Natural killer cell treated with Interleukin-12 subunit alpha and Interleukin-12 subunit beta and Interleukin-15 and Interleukin-18, amount 100 ng/mL, for 72 hours (primary cell): ENCODE data around the gene PPP1R13B. TPM values are rescaled to one million over a fixed set of nuclear protein-coding genes. Genes with fewer than 3 reads are reported as not detected.

Experiments used
- ATAC-seq, 2 donors: fragments of 150-1000 bp; cut with Tn5 transposase in 1 of 2; sonication (Bioruptor Pico), chemical (Tn5 transposase) in 1 of 2; 2 replicates each; pipeline ENCODE4 v1.10.0; 2021
- DNase-seq: peaks from one replicate; pipeline ENCODE4 v3.0.0; 2022; ENCODE audit warnings: low spot score
- H3K27ac Mint-ChIP-seq, 2 donors: 1 replicate in 1 of 2; 2 replicates in 1 of 2; pipeline ENCODE4 v1.8.0; 2022; ENCODE audit warnings: mixed read lengths in 2 of 2, mild to moderate bottlenecking in 1 of 2, moderate library complexity in 1 of 2
- H3K27me3 Mint-ChIP-seq, 2 donors: 1 replicate in 1 of 2; 2 replicates in 1 of 2; pipeline ENCODE4 v1.8.0; 2022; ENCODE audit warnings: mixed read lengths in 2 of 2
- H3K36me3 Mint-ChIP-seq: one replicate; pipeline ENCODE4 v1.8.0; 2022; ENCODE audit warnings: mixed read lengths
- H3K4me1 Mint-ChIP-seq, 2 donors: 1 replicate in 1 of 2; 2 replicates in 1 of 2; pipeline ENCODE4 v1.8.0; 2022; ENCODE audit warnings: low read depth in 2 of 2, mixed read lengths in 2 of 2, mild to moderate bottlenecking in 1 of 2
- H3K4me3 Mint-ChIP-seq: one replicate; pipeline ENCODE4 v1.8.0; 2022; ENCODE audit warnings: mixed read lengths
- H3K9me3 Mint-ChIP-seq: 2 replicates; pipeline ENCODE4 v1.8.0; 2022; ENCODE audit warnings: mixed read lengths
- total RNA-seq, 2 donors: library from RNA; stranded (reverse); gene quantifications; one replicate each; pipeline ENCODE4 v1.2.3, GENCODE V29; 2022

The PPP1R13B gene
- total RNA-seq, 2 donors from 2014 or later, result 14.4 to 25.7 TPM

DNA sequence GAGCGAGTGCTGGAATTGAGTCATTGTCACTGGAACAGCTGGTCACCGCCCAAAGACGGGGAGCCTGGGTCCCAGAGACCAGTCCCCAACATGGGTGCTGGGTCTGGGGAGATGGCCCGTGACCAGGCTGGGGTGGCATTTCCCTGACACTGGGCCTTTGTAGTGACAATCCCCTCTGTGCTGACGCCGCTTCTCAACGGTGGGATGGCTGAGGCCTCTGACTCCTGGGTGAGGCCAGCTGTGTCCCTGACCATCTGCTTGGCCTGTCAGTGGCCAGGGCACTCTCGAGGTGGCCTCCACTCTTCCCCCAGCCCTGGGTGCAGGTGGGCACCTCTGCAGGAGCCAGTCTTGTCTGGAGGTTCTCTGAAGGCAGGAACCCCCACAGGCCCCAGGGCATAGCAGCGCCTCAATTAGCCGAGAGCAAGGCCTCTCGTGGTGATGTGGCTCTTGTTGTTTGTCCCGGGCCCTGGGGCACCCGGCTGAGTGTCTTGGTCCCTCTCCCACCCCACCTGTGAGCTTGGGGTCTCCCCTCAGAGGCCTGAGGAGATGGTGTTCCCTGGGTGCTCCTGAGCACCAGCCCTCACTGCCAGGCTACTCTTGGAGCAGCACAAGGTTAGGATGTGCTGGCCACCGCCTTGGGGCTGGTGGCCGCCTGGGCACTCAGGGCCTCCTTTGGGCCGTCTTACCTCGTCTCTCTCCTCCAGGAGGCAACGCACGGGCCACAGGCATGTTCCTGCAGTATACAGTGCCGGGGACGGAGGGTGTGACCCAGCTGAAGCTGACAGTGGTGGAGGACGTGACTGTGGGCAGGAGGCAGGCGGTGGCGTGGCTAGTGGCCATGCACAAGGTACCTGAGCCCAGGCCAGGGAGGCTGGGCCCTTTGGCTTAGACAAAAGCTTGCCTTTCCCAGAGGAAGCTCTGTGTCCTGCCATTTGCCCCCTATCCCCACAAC is 115.2 kb downstream of the PPP1R13B start:
- Mint-ChIP-seq H3K4me1 (peaks cover 0 to 2% of the 10 kb centered on the region in 2 donors), H3K27me3 (no peaks in the 10 kb centered on the region), H3K36me3 (peaks cover 5% of the 10 kb centered on the region)

DNA sequence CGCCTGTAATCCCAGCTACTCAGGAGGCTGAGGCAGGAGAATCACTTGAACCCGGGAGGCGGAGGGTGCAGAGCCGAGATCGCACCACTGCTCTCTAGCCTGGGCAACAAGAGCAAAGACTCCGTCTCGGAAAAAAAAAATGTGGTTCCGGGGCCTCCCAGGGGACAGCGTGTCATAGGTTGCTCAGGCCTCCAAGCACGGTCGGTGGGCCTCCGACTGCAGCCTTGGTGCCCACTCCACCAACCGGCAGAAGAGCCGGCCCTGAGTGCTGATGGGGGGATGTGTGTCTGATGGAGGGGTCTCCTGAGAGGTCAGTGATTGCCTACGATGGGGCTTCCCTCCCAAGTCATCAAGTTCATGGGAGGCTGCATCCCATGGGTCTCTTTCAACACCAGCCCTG is 115.9 kb downstream of the PPP1R13B start:
- no peak overlapping the region for H3K27ac Mint-ChIP-seq
- ATAC-seq (no peak), DNase-seq (no peak)
- H3K27me3 Mint-ChIP-seq, result no peaks in the 10 kb centered on the region
- H3K4me1 Mint-ChIP-seq, result peaks cover 0 to 2% of the 10 kb centered on the region in 2 donors
- H3K9me3 Mint-ChIP-seq, result no peaks in the 10 kb centered on the region
- H3K36me3 Mint-ChIP-seq, result peaks cover 5% of the 10 kb centered on the region
- H3K4me3 Mint-ChIP-seq, result no peak overlapping the region

More for the DNA sequence above, 115.2 kb downstream of the PPP1R13B start:
- Mint-ChIP-seq H3K9me3 (no peaks in the 10 kb centered on the region), H3K4me3 (no peak overlapping the region), H3K27ac (no peak overlapping the region)
- DNase-seq (no peak), ATAC-seq (peak in 1 of 2 donors; percentile 4)

DNA sequence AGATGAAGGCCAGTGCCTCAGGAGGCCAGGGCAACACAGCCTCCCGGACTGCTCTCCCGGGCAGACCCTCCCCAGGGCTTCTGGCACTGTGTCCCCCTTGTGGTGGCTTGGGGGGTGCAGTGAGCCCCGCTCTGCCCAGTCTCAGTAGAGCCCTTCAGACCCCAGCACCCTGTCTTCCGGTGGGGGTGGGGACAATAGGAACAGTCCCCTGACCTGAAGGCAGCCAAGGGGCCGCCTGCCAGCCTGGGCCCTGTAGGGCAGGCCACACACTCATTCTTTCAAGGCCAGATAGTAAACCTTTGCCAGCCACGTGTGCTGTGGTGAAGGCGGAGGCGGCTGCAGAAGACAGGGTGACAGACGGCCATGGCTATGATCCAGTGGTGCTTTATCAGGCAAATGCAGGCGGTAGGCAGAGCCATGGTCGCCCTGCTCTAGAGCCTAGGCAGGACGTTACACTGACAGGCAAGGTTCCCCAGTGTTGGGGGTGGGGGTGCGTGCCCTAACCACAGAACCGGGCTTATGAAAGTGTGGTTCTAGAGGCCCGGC is 116.8 kb downstream of the PPP1R13B start:
- Mint-ChIP-seq H3K9me3 (no peaks in the 10 kb centered on the region), H3K4me3 (no peak overlapping the region), H3K36me3 (peaks cover 5% of the 10 kb centered on the region), H3K4me1 (peaks cover 0 to 2% of the 10 kb centered on the region in 2 donors), H3K27me3 (no peaks in the 10 kb centered on the region), H3K27ac (no peak overlapping the region)
- peak; percentile 15 to 20 for ATAC-seq
- DNase-seq, result no peak

DNA sequence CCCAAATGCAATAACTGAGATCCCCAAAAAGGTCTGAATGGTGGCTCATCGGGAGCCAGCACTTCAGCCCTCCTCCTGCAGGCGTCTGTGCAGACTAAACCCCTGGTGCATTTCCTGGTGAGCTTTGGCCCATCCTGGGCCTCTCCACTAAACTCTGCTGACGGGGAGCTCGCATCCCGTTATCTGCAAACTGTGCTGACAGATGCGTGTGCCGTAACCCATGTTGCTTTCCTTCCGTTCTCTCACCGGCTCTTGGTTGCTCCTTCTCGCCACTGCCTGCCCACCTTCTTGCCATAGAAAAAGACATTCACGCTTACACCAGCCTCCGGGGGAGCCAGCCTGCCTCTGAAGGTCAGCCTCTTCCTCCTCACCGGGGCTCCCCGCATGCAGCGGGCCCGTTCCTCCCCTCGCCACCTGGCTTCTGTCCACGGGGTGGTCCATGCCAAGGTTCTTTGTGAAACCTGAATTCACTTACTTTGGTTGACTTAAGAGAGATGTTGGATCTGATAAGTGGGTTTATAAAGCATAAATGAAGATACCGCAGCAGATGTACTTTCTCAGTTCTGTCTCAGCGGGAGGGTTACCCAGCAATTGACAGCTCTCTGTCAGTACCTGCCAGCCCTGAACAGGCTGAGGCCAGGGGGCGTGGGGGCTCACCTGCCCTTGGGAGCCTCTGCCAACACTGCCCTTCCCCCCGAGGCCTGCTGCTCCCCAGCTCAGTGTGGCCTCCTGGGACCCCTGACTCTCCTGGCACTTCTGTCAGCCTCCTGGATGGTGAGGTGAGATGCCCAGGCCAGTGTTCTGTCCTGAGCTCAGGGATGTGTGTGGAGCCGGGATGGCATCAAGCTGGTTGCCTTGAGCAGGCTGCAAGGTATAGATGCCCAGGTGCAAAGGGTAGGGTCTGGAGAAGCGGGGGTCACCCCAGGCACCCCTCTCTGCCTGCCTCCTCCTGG is 117.6 kb downstream of the PPP1R13B start:
- H3K4me1 Mint-ChIP-seq, result peaks cover 0 to 2% of the 10 kb centered on the region in 2 donors
- no peak overlapping the region for H3K4me3 Mint-ChIP-seq
- ATAC-seq, result peak in 1 of 2 donors; percentile 12
- peaks cover 5% of the 10 kb centered on the region for H3K36me3 Mint-ChIP-seq
- DNase-seq, result no peak
- no peaks in the 10 kb centered on the region for H3K27me3 Mint-ChIP-seq
- H3K9me3 Mint-ChIP-seq, result no peaks in the 10 kb centered on the region
- H3K27ac Mint-ChIP-seq, result no peak overlapping the region

DNA sequence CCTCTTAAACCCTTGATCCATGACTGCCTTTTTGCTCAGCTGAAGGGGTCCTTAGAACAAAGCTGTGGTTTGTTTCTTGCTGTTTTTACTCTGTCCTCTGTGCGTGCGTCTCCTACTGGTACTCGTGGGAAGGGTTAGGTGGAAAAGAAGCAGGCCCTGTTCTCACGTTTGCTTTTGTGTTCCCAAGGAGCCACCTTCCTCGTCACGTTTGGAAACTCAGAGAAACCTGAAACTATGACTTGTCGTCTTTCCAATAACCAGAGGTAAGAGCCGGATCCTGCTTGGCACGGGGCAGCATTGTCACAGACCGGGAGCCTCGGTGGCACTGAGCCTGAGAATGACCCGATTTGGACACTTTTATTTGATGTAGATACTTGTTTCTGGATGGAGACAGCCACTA is 118.7 kb downstream of the PPP1R13B start:
- H3K36me3 Mint-ChIP-seq, result peaks cover 5% of the 10 kb centered on the region

DNA sequence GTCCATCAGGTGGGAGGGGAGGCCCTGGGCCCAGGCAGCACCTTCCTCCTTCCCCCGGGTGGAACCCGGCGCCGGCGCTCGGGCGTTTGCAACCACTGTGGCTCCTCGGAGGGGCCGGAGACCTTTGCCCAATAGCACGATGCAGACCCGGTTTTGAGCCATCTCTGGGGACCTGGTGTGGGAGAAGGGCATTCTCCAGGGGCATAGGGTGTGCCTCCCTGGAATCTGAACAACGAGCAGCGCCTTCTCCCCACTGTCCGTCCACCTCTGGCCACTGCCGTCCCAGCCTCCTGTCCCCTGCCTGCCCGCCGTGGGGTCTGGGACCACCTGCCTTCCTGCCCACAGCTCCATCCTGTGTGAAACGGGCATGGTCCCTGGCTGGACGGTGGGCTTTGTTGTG is 119.2 kb downstream of the PPP1R13B start:
- peaks cover 5% of the 10 kb centered on the region for H3K36me3 Mint-ChIP-seq
- H3K4me3 Mint-ChIP-seq, result no peak overlapping the region
- H3K27me3 Mint-ChIP-seq, result no peaks in the 10 kb centered on the region
- peaks cover 0 to 2% of the 10 kb centered on the region in 2 donors for H3K4me1 Mint-ChIP-seq
- H3K27ac Mint-ChIP-seq, result no peak overlapping the region
- no peaks in the 10 kb centered on the region for H3K9me3 Mint-ChIP-seq
- DNase-seq (no peak), ATAC-seq (no peak)

More for the DNA sequence above, 118.7 kb downstream of the PPP1R13B start:
- H3K9me3 Mint-ChIP-seq, result no peaks in the 10 kb centered on the region
- H3K4me3 Mint-ChIP-seq, result no peak overlapping the region
- H3K27me3 Mint-ChIP-seq, result no peaks in the 10 kb centered on the region
- no peak overlapping the region for H3K27ac Mint-ChIP-seq
- DNase-seq (no peak), ATAC-seq (no peak)
- H3K4me1 Mint-ChIP-seq, result peaks cover 0 to 2% of the 10 kb centered on the region in 2 donors

DNA sequence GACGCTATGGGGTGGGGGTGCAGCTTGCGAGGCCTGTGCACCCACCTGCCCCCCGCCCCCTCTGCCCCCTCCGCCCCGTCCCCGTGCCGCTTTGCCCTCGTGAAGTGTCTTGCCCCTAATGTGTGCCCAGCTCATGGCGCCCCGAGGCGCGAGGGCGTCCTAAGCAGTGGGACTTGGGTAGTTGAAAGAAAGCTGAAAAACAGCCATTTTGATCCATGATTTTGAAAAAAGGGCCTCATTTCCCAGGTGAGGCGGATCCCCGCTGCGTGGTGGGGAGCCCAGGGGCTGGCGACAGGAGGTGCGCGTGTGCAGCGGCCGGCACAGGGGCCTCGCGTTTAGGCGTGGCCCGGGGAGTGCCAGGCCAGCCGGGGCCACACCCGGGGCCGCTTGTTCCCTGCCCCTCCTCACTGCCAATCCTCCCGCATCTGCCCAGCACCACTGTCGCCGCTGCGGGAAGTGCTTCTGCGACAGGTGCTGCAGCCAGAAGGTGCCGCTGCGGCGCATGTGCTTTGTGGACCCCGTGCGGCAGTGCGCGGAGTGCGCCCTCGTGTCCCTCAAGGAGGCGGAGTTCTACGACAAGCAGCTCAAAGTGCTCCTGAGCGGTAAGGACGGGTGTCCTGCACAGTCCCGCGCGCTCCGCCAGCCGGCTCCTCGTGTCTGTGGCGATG is 119.9 kb downstream of the PPP1R13B start:
- H3K36me3 Mint-ChIP-seq, result peaks cover 5% of the 10 kb centered on the region
- DNase-seq, result no peak
- no peak overlapping the region for H3K27ac Mint-ChIP-seq
- no peaks in the 10 kb centered on the region for H3K9me3 Mint-ChIP-seq
- no peaks in the 10 kb centered on the region for H3K4me1 Mint-ChIP-seq
- H3K4me3 Mint-ChIP-seq, result no peak overlapping the region
- no peaks in the 10 kb centered on the region for H3K27me3 Mint-ChIP-seq
- no peak for ATAC-seq

DNA sequence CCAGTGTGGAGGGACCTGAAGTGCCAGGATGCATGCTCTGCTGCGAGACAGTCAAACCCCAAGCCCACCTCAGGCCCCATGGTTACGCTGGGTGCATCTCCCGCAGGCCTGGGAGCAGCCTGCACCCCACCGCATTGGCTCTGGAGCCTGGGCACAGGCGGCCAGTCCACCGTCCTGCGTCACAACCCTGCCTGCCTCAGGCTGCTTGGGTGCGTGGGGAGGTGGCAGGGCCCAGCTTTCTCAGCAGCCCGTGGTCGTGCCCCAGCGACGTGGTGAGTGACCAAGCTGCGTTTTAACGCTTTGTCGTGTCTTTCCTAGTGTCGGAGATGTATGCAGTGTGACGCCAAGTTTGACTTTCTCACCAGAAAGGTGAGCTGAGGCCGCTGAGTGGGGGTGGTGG is 120.9 kb downstream of the PPP1R13B start:
- Mint-ChIP-seq H3K4me3 (no peak overlapping the region), H3K4me1 (no peaks in the 10 kb centered on the region), H3K27me3 (no peaks in the 10 kb centered on the region), H3K9me3 (no peaks in the 10 kb centered on the region), H3K27ac (no peak overlapping the region), H3K36me3 (peaks cover 5% of the 10 kb centered on the region)
- DNase-seq, result no peak
- no peak for ATAC-seq

DNA sequence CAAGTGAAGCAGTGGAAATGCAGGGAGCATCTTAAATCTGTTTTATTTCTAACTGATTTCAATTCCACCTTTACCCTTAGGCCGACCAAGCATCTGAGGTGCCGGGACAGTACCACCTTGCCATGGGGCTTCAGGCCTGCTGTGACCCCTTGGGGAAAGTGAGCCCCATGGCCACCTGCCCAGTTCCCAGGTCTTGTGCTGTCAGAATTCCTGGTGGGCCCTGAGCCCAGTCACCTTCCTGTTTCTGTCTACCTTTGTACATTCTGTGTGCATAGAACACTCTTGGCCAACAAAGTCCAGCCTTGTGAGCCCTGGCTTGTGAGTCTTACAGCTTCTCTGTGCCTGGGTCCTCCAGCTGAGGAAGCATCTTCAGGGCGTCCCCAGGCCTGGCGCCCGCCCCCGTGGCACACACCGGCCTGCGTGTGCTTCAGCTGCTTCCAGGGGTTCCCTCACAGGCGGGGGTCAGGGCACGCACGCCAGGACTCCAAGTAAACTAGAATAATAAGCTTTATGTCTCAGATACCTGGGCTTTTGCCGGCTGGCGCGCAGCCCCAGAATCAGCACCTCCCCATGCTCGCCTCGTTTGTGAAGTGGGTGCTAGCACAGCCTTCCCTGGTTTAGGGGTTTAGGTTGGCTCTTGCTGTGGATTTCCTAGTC is 121.5 kb downstream of the PPP1R13B start:
- Mint-ChIP-seq H3K9me3 (no peaks in the 10 kb centered on the region), H3K27me3 (no peaks in the 10 kb centered on the region), H3K36me3 (peaks cover 5% of the 10 kb centered on the region), H3K27ac (no peak overlapping the region), H3K4me3 (no peak overlapping the region), H3K4me1 (no peaks in the 10 kb centered on the region)
- ATAC-seq (no peak), DNase-seq (no peak)

DNA sequence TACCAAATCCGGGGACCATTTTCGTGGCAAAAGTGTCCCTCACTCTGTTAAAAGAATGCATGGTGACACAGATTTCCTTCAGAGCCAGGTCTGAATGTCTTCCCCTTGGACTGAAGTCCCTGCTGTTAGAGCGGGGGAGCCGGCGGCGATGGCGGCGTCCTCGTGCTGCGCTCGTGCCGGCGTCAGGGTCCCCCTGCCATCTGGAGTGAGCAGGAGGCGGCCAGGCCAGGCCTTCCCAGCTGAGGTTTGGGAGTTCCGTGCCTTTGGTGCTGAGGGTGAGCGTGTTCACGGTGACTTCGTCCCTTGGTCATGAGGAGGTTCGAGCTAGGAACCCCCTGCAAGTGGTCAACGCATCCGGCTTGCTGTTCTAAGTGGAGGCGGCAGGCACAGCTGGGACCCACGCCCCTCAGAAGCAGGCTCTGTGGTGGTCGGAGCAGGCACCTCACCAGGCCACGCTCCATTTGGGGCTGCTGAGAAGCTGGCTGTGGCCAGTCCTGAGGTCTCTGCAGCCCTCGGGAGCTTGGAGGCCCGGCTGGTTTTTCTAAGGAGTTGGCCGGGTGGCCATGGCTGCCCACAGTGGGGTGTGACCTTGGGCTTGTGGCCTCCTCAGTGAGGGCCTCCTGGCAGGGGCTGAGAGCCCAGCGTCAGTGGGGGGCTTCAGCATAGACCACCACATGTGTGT is 122.2 kb downstream of the PPP1R13B start:
- Mint-ChIP-seq H3K27me3 (no peaks in the 10 kb centered on the region), H3K4me3 (no peak overlapping the region), H3K36me3 (peaks cover 5% of the 10 kb centered on the region), H3K4me1 (no peaks in the 10 kb centered on the region), H3K27ac (no peak overlapping the region), H3K9me3 (no peaks in the 10 kb centered on the region)
- ATAC-seq (no peak), DNase-seq (no peak)

DNA sequence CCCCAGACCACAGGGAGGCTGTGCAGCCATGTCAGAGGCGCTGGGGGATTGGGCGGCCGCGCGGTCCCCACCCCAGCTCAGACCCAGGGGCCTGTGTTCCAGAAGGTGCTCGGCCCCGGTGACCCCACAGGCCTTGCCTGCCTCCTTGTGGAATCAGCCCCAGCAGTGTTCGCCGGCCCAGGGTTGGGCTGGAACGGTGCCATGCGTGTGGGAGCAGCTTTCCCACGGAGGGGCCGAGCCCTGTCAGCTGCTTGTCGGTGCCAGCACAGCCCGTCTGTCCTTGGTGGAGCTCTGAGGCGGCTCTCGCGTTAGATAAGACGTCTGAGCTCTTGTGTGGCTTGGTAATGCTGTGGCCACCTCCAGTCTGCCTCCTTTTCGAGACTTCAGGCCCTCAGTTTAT is 123.3 kb downstream of the PPP1R13B start:
- Mint-ChIP-seq H3K36me3 (no peaks in the 10 kb centered on the region), H3K27me3 (no peaks in the 10 kb centered on the region), H3K4me3 (no peak overlapping the region), H3K9me3 (no peaks in the 10 kb centered on the region), H3K27ac (no peak overlapping the region), H3K4me1 (no peaks in the 10 kb centered on the region)
- ATAC-seq (peak in 1 of 2 donors; percentile 21), DNase-seq (no peak)

DNA sequence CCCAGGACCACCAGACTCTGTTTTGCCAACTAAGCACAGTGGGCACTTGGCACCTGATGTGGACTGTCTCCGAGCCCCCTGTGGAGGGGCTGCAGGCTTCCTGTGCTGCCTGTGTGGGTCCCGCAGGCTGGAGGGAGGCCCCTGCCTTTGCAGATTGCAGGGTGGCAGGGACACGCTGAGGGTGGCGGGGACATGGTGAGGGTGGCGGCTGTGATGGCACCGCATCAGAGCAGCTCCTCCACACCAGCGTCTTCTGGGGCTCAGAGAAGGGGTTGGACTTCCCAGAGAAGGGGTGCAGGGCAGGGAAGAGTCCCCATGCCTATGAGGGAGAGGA is 123.7 kb downstream of the PPP1R13B start:
- DNase-seq (no peak), ATAC-seq (no peak)
- Mint-ChIP-seq H3K4me1 (no peaks in the 10 kb centered on the region), H3K4me3 (no peak overlapping the region), H3K9me3 (no peaks in the 10 kb centered on the region), H3K27me3 (no peaks in the 10 kb centered on the region), H3K36me3 (no peaks in the 10 kb centered on the region), H3K27ac (no peak overlapping the region)
